ENCODE measurements around the gene MMP13.

- TF ChIP-seq POLR2A (IDR thresholded peaks at IDR 0.05) (no peak), CTCF (IDR thresholded peaks at IDR 0.05) (no peak), EP300 (IDR thresholded peaks at IDR 0.05) (no peak), POLR2AphosphoS5 (IDR thresholded peaks at IDR 0.05) (no peak)
These were observed 25.9 kb upstream of the MMP13 start for GRCh38 chr11:102981324-102981910.

Data from gastroesophageal sphincter (tissue), 3 donors.